GM21717 (cell line): ENCODE results near the gene ZNF507.

Experiments used
- ATAC-seq: cut with Tn5 transposase; IDR thresholded peaks from one replicate; pipeline ENCODE4 v1.9.1; 2021; ENCODE audit warnings: mild to moderate bottlenecking, moderate library complexity; ENCODE audit not compliant: unreplicated experiment

Gene ZNF507

DNA sequence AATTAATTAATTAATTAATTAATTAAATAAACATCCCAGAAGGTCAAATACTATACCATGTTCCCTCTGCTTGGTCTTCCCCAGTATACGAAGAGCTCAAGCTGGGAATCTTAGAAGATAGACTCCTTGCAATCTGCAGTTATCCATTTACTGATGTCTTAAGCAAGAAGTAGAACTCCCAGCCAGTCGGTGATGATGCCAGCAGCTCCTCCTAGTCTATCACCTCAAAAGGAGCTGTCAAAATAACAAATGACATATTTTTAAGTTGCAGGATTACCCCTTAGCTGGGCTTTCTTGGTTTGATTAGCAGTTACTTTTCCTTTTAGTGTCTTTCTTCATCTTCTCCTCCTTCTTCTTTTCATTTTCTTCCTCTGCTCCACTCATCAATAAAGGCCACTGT is 6.0 kb upstream of the ZNF507 start:
- ATAC-seq = no peak

DNA sequence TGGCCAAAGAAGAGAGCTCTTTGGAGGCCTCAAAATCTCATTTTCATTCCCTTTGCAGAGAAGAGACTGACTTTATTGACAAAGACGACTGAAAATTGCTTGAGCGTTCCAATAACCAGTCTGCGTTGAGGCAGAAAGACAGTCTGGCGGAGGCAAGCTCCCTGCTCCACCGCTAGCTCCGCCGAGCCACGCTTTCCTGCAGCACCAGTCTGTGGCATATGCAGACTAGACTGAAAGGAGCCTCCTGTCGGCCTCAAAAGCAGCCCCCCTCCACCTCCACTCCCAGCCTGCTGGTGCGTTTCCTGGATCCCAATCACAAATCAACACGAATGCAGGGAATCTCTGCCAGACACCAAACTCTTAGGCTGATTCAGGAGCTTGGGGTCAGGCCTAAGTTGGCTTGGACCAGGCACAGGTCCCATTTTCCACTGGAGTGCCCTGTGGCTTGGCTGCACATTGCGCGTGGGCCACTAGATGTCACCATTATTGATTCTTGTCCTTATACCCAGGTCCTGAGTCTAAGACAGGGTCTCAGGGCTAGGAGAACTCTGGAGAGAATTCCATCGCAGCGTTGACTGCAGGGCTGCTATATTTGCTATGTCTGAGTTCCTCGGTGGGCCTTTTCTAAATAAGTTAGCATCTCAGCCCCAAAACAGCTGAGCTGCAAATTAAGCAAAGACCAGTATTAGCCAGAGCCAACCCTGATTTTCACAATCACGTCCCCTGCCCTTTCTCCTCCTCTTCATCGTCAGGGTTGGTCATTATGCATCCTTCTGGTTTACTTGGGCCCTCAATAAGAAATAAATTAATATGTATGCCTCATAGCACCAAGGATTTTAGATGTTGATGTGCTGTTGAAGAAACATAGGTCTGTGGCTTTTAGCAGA is 5.2 kb upstream of the ZNF507 start:
- no peak for ATAC-seq

DNA sequence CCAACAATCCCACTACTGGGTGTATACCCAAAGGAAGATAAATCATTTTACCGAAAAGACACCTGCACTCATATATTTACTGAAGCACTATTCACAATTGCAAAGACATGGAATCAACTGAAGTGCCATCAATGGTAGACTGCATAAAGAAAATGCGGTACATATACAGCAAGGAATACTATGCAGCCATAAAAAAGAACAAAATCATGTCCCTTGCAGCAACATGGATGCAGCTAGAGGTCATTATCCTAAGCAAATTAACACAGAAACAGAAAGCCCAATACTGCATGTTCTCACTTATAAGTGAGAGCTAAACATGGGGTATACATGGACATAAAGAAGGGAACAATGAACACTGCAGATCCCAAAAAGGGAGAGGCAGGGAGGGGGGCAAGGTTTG is 2.7 kb upstream of the ZNF507 start:
- no peak for ATAC-seq

DNA sequence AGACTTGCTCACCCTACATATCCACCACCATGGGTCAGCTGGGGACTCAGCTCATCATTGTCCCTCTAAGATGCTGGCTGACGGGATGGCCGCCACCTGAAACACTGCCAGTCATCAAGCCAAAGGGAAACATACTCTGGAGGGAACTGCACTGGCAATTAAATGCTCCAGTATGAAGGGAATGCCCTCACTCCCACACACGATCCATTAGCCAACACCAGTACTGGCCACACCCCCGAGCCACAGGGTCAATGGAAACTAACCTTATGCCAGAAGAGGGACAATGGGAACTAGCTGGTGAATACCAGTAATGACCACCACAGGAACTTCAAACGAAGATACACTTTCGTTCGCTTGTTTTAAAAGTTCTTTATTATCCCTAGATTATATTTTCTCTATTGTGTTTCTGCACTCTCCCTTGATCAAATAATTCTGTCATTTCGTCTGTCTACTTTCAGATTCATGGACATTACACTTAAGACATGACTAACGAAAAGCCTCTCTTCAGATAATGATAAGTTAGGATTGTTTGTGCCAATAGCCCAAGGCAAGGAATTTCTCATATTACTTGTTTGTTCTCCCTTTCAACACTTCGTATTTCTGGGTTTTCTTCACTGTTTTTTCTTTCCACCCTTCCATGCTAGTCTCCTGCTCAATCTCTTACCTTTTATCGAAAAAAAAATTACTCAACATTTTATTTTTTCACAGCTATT is 1.7 kb upstream of the ZNF507 start:
- no peak for ATAC-seq

DNA sequence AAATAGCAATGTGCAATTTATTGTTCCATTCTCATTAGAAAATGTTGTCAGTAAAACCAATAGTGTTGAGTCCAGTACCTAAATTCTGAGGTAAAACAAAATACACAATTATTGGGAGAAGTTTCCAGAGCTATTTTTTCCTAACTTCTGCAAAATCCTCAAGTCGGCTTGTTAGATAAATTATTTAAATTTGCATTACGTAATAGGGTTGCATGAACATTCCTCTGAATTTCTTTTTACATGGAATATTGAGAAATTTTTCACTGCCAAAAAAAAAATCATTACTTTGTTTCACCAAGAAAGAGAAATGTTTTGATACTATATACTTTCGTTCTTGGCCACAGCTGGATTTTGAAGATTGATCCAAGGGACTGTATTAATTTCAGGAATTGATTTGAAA is 1.5 kb downstream of the ZNF507 start:
- ATAC-seq = no peak

DNA sequence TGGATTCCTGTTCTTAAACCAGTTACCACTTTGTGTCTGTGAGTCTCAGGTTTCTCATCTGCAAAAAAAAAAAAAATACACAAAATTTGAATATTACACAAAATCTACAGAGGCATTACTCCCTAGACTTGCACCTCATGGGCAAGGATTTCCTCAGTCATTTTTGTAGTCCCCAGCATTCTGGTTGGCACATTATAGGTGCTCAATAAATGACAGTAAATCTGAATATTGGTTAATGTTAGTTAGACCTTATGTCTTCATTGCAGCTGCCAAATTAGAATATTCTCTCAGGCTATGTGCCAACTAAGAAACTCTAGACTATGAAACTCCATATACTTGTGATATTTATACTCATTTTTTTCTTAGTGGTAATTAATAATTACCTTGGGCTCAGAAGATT is 2.2 kb downstream of the ZNF507 start:
- ATAC-seq = no peak

DNA sequence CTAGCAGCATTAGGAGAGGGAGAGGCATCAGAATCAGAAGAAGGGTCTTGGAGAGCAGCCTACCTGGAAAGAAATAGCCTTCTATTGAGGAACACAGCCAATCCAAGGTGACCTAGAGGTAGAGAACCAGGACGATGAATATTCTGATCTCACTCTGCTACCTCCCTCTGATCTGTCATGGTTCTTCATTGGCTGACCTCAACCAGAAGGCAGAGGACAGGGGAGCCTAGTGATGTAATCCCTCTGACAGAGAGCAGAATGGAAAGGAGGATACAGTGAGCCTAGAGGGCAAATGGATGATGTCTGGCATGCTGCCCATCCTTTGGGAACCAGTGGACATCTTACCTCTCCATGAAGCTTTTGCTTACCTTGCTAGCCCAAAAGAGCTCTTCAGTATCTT is 3.6 kb downstream of the ZNF507 start:
- no peak for ATAC-seq

DNA sequence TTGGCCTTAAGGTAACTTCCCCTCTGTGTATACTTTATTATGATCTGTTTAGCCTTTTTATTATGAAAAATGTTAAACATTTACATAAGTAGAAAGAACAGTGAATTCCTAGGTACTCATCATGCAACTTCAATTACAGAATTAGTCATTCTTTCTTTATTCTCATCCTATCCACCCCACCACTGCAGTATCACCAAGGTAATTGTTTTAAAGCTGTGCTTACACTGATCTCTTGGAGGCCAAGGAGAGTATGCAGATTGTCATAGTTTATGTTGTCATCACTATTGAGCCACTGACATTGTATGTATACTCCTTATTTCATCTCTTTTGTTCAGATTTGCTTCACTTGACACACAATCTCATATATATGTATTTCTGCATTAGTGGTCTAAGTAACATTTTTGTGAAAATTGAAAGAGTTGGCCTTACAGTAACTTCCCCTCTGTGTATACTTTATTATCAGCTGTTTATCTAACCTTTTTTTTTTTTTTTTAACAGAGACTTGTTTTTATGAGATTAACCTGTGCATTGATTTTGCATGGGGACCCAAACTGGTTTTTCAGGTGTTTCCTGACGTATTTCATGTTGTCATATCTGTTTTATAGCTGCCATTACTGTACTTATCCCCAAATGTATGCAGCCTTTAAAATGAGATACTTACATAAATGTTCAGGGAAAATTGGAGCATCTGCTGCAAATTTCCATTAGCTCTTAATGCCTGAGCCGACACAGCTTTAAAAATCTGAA is 4.5 kb downstream of the ZNF507 start:
- no peak for ATAC-seq

DNA sequence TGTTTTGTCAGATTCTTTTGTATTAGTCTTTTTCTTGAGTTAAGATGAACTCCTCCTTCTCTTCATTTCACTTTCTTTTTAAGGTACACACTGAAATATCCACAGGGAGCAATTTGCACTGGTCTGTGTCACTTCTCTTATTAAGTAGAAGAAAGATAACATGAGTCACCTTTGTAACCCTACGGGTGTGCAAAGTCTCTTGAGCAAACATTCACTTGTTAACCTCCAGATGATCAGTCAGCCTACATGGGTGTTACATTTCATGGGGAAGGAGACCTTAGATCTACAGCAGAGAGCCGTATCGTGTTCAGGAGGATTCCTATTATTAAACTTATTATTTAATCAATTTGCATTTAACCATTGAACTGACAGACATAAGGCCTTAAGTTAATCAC is 5.1 kb downstream of the ZNF507 start:
- ATAC-seq = no peak

DNA sequence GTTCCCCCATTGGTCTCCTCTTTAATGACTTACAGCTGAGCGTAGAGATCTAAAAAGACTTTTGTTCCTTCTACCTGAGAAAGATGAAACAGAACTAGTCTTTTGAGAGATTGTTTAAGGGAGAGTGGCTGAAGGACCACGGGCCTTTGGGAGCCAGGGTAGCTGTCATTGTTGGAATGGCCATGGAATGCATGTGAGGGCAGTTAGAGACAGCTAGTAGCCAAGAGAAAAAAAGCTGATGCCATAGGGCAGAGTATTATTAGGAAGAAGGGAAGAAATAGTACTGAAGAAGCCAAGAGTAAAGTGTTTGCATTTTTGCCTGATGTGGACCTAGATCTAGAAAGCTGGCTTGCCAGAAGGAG is 5.6 kb downstream of the ZNF507 start:
- ATAC-seq = no peak

DNA sequence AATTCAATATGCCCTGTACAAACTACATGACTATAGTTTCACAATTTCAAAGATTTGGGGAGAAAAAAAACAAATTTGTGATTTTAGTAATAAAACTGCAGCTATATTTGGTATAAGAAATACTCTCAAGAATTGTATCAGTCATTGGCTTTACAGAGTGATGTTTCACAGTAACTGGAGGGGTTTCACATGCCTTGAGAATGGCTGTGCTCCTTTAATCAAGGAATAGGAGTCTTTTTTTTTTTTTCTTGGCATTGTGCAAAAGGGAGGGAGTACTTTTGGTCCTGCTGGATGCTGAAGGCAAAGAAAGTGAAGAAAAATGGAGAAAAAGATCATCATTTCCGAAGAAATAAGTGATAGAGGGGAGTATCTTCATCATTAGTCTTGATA is 6.8 kb downstream of the ZNF507 start:
- ATAC-seq = no peak

DNA sequence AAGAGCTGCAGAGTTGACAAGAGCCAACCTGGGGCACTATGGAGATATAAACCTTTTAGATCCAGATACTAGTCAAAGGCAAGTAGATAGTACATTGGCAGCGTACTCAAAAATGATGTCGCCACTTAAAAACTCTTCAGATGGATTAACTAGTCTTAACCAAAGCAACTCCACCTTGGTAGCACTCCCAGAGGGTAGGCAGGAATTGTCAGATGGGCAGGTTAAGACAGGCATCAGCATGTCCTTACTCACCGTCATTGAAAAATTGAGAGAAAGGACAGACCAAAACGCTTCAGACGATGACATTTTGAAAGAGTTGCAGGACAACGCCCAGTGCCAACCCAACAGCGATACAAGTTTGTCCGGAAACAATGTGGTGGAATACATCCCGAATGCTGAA is 8.9 kb downstream of the ZNF507 start:
- no peak for ATAC-seq

DNA sequence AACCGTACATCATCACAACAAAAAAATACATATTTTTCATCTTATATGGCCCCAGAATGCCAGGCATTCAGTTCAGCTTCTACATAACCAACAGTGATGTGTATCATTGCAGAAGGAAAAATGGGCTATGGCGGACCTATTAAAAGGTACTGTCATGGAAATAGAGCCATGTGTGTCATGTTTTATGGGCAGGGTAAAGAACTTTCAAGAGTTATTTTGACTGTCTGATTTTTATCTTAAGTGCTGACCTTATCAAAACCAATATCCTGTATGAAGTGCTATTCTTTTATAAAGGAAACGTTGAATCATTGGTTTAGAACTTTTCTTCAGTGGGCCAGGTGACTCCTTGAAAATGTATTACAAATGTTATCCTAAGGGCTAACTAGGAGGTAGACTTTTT is 9.9 kb downstream of the ZNF507 start:
- no peak for ATAC-seq

DNA sequence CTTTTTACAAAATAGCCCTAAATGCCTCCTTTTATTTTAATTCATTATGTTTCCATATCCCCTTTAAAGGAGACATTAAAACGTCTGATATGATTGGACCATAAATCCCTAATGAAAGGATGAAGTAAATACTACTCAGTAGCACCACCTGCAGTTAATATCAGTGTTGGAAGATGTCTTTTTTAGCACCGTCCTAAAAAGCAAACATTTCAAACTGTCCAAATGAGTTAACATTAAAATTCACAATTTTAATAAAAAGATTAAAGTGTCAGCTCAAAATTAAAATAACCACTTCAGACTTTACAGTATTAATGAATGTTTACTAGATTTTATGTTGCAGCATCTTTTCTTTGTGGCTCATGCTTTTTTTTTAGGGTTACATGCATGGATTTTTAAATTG is 12.3 kb downstream of the ZNF507 start:
- no peak for ATAC-seq

DNA sequence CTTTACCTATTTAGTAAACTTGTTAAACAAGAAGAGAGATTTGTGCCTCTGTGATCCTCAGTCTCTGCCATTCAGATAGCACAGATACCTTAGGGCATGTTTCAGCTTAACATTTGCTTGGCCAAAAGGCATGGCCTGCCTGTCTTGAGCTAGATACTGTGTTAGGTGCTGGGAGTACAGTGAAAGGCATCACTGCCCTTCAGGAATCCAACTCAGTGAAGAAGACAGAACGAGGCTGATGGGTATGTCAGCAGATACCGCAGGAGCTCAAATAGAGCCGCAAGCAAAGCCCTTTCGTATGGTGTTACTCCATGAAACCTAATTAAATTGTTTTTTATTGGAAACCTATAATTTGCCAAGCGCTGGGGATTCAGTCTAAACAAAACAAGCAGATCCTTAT is 12.9 kb downstream of the ZNF507 start:
- ATAC-seq = no peak

DNA sequence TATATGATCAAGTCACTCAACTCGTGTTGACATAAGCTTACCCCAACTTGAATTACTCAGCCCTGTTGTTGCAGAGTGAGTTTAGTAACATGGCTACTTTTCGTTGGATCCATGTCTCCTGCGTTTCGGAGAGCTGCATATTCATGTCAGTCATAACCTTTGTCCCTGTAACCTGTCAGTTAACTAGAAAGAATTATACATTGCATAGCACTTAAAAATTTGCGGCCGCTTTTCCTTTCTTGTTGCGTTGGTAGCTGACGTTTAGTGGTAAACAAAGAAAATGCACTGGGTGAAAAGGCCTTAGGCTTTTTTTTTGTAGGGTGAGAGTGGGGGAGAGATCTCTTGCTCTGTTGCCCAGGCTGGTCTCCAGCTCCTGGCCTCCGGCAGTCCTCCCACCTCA is 14.2 kb downstream of the ZNF507 start:
- no peak for ATAC-seq

DNA sequence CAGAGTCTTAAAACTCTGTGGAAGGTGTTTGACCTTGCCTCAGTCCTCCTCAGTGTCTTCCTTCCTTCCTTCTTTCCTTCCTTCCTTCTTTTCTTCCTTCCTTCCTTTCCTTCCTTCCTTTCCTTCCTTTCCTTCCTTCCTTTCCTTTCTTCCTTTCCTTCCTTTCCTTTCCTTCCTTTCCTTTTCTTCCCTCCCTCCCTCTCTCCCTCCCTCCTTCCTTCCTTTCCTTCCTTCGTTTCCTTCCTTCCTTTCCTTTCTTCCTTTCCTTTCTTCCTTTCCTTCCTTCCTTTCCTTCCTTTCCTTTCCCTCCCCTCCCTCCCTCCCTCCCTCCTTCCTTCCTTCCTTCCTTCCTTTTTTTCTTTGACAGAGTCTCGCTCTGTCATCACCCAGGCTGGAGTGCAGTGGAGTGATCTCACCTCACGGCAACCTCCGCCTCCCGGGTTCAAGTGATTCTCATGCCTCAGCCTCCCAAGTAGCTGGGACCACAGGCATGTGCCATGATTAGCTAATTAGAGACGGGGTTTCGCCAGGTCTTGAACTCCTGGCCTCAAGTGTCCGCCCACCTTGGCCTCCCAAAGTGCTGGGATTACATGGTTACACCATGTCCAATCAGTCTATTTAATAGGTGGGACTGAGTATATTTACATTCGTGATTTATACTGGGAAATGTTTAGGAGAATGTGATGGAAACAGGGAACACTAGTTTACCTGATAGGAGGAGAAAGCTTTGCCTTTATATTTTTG is 16.3 kb downstream of the ZNF507 start:
- no peak for ATAC-seq

DNA sequence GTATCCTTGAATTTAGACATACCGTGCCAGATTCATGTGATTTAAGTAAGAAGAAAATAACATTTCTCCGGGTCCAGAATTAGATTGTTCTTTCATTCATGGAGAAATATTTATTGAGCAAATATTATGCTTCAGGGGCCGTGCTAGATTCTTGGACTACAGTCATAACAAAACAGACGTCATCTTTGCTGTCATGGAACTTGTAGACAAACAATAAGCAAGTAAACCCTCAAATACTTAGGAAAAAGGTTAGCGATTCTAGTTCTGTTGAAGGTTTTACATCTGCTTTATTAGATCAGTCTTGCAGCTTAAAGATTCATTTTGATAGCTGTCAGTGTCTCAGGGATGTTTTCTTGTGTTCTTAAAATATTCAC is 16.9 kb downstream of the ZNF507 start:
- no peak for ATAC-seq

DNA sequence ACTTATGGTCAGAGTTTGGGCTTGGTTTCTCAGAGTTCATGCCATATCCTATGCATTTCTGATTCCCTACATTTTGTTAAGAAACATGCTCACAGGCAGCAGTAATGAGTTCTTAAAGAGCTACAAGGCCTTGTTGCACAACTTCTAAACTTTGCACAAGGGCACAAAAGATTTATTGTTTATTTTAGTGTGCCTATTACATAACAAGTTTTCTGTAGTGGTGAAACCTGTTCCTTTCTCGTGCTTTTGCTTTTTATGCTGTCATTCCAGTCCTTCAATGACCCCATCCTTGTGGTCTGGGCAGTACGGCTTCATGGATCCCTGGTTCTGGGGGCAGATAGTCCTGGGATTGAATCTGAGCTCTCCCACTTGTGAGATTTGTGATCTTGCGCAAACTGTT is 17.8 kb downstream of the ZNF507 start:
- ATAC-seq = no peak

DNA sequence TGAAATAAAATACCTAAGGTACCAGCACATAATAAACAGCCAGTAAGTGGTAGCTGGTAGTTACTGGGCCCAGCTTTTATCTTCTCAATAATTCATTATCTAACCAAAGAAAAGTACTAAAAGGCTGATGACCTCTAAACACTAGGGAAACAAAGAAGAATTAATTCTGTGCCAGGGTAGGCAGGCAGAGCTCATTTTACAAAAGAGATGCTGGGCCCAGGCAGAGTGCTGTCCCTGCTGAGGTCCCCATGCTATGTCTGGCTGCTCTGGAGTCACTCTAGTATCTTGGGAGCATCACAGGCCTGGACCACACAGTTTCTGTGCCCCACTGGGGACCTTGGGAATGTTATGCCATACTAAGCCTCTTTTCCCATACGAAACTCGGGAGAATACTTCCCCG is 18.2 kb downstream of the ZNF507 start:
- no peak for ATAC-seq

DNA sequence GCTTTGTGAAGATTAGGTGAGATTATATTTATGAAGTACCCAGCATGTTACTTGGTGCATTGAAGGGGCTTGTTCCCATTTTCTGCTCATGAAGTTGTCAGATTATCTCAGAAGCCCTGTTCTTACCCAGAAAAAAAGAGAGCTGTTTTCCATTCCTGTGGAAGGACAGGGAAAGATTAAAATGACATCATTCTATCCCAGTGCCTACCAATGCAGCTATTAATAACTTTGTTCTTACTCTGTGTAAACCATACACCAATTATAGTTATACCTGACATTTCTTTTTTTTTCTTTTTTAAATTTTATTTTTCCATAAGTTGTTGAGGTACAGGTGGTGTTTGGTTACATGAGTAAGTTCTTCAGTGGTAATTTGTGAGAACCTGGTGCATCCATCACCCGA is 18.6 kb downstream of the ZNF507 start:
- ATAC-seq = no peak
